Endothelial cell (in vitro differentiated cells): ENCODE data around the gene TMEM39A. TPM values are rescaled to one million over a fixed set of nuclear protein-coding genes. Genes with fewer than 3 reads are reported as not detected.

ENCODE experiments used
- DNase-seq: peaks from one replicate; pipeline ENCODE4 v3.0.0; 2021; ENCODE audit warnings: low spot score
- H3K27ac Mint-ChIP-seq: one replicate; pipeline ENCODE4 v1.8.0; 2021; ENCODE audit warnings: mixed read lengths, inconsistent platforms; ENCODE audit not compliant: unreplicated experiment
- H3K27me3 Mint-ChIP-seq: one replicate; pipeline ENCODE4 v1.8.0; 2021; ENCODE audit warnings: mild to moderate bottlenecking, moderate library complexity, mixed read lengths, inconsistent platforms; ENCODE audit not compliant: unreplicated experiment
- H3K36me3 Mint-ChIP-seq: one replicate; pipeline ENCODE4 v1.8.0; 2021; ENCODE audit warnings: mild to moderate bottlenecking, low read depth, mixed read lengths, inconsistent platforms; ENCODE audit not compliant: unreplicated experiment
- H3K4me1 Mint-ChIP-seq: one replicate; pipeline ENCODE4 v1.8.0; 2021; ENCODE audit warnings: mild to moderate bottlenecking, mixed read lengths, inconsistent platforms; ENCODE audit not compliant: unreplicated experiment
- H3K4me3 Mint-ChIP-seq: one replicate; pipeline ENCODE4 v1.8.0; 2021; ENCODE audit warnings: mild to moderate bottlenecking, mixed read lengths, inconsistent platforms; ENCODE audit not compliant: unreplicated experiment
- H3K9me3 Mint-ChIP-seq: one replicate; pipeline ENCODE4 v1.8.0; 2021; ENCODE audit warnings: mixed read lengths, inconsistent platforms; ENCODE audit not compliant: unreplicated experiment
- total RNA-seq: library from RNA; stranded (reverse); fragmentation: NEBNext Ultra II Directional; extraction: Animal tissue kit (Norgen Biotek cat#: 25700); gene quantifications from one replicate; pipeline ENCODE4 v1.2.1, GENCODE V29; 2021; ENCODE audit not compliant: unreplicated experiment
- TF ChIP-seq, protein P1 (sequence below): fragments of 200-600 bp; sonication (generic); IDR thresholded peaks from one replicate; pipeline ENCODE4 v1.5.0; 2021; ENCODE audit warnings: antibody characterized with exemption; ENCODE audit not compliant: unreplicated experiment

TMEM39A gene
- total RNA-seq, 1 donor from 2014 or later = 30.5 TPM

DNA sequence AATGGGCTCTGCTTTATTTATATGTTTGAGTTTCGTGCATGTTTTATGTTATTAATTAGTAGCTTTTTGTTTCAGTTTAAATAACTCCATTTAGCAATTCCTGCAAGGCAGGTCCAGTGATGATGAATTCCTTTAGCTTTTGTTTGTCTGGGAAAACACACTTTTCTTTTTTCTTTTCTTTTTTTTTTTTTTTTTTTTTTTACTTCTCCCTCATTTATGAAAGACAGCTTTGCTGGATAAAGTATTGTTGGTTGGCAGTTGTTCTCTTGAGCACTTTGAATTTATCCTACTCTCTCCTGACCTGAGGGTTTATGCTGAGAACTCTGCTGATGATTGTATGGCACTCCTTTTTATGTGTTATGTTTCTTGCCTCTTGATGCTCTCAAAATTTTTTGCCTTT lies 35.7 kb downstream of the TMEM39A start:
- Mint-ChIP-seq H3K36me3 (peaks cover 48% of the 10 kb centered on the region), H3K27me3 (peaks cover 4% of the 10 kb centered on the region), H3K4me3 (peak overlapping the region; percentile 33), H3K27ac (no peak overlapping the region), H3K4me1 (peaks cover 31% of the 10 kb centered on the region), H3K9me3 (peaks cover 12% of the 10 kb centered on the region)
- TF ChIP-seq, protein P1, sequence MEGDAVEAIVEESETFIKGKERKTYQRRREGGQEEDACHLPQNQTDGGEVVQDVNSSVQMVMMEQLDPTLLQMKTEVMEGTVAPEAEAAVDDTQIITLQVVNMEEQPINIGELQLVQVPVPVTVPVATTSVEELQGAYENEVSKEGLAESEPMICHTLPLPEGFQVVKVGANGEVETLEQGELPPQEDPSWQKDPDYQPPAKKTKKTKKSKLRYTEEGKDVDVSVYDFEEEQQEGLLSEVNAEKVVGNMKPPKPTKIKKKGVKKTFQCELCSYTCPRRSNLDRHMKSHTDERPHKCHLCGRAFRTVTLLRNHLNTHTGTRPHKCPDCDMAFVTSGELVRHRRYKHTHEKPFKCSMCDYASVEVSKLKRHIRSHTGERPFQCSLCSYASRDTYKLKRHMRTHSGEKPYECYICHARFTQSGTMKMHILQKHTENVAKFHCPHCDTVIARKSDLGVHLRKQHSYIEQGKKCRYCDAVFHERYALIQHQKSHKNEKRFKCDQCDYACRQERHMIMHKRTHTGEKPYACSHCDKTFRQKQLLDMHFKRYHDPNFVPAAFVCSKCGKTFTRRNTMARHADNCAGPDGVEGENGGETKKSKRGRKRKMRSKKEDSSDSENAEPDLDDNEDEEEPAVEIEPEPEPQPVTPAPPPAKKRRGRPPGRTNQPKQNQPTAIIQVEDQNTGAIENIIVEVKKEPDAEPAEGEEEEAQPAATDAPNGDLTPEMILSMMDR = no peak
- DNase-seq = no peak

DNA sequence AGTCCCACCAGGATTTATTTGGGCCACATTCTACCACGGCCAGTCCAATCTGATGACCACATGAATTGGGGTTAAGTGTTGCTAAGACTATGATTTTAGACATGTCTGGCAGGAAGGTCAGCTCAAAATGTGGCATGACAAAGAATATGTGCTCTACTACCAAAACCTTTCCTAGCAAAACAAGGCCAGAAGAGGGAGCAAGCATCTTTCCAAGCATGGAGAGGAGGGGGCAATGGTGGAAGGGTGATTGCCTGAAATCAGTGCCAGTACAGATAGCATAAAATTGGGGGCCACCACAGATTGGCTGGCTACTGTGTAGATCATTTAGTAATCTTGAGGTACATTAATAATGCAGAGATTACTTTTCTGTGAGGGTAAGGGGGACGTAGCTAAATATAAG lies 43.2 kb downstream of the TMEM39A start:
- Mint-ChIP-seq H3K27ac (no peak overlapping the region), H3K4me1 (peaks cover 43% of the 10 kb centered on the region), H3K9me3 (no peaks in the 10 kb centered on the region), H3K4me3 (no peak overlapping the region), H3K27me3 (peaks cover 8% of the 10 kb centered on the region), H3K36me3 (peaks cover 18% of the 10 kb centered on the region)
- DNase-seq = peak; percentile 18
- TF ChIP-seq, protein P1 = no peak

DNA sequence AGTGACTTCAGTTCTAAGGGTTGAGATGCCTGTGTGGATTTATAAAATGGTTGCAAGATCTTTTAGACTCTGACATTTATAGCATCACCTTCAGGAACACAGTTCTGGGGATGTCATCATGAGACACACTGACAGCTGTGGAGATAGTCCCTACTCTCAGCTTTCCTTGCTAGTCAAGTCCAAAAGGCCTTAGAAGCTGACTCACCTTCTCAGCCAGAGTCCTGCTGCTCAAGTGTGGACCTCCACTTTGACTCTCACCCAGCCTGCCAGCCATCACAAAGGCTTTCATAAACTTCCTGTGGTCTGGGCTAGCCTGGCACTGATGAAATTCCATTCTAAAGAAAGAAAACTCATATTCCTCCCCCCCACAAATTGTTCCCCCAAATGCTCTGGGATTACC lies 44.8 kb downstream of the TMEM39A start:
- TF ChIP-seq, protein P1 = no peak
- H3K4me3 Mint-ChIP-seq = no peak overlapping the region
- peaks cover 37% of the 10 kb centered on the region for H3K4me1 Mint-ChIP-seq
- no peaks in the 10 kb centered on the region for H3K9me3 Mint-ChIP-seq
- no peak for DNase-seq
- H3K27me3 Mint-ChIP-seq = peaks cover 5% of the 10 kb centered on the region
- no peak overlapping the region for H3K27ac Mint-ChIP-seq
- H3K36me3 Mint-ChIP-seq = peaks cover 17% of the 10 kb centered on the region

DNA sequence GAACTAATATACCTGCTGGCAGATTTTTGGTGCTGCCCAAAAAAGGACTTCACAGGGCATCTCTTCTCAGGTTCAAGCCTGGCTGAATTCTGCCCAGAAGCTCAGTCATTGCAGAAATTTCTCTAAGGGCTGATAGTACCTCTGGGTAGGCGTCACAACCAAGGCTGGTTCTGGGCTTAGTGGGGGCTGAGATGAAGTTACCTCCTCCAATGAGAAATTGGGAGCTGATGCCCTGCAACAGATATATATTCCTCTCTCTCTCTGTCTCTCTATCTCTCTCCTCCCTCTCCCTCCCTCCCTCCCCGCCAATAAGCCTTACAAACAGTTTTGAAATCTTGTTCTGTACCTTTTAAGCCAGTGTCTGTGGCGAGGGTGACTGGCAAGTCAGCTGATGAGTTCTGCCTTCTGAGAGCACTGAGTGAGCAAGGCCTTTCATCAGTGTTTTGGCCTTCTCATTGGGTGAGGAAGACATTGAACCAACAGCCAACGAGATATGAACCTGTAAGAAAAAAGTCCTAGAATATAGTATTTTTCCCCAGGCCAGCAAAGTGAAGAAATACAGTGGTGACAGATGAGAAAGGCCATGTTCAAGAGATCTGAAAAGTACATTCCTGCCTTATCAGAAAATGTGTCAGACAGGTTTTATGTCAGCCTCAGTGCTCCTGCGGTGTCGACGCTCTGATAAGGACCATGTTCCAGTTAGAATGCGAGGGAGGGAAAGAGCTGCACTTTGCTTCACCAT lies 45.5 kb downstream of the TMEM39A start:
- peak overlapping the region; percentile 37 for H3K4me3 Mint-ChIP-seq
- peaks cover 17% of the 10 kb centered on the region for H3K36me3 Mint-ChIP-seq
- peaks cover 5% of the 10 kb centered on the region for H3K27me3 Mint-ChIP-seq
- DNase-seq = no peak
- no peaks in the 10 kb centered on the region for H3K9me3 Mint-ChIP-seq
- TF ChIP-seq, protein P1 = no peak
- H3K27ac Mint-ChIP-seq = no peak overlapping the region
- H3K4me1 Mint-ChIP-seq = peaks cover 32% of the 10 kb centered on the region

DNA sequence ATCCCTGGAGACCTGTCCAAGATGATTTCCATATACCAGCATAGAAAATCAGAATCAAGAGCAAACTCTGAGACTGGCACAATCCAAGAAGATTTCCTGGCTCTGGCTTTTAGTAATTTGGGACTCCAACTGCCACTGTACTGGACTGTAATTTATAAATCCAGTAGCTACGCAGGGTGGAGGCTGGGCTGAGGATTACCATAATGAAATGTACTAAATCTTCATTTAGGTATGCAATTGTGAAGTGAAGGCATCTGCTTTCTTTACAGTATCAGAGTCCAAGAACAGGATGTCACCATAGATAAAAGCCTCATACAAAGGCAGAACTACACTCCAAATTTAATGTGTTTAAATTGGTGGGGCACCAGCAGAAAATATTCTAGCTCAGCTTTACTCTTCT lies 46.5 kb downstream of the TMEM39A start:
- Mint-ChIP-seq H3K9me3 (no peaks in the 10 kb centered on the region), H3K27ac (no peak overlapping the region), H3K27me3 (peaks cover 5% of the 10 kb centered on the region), H3K36me3 (peaks cover 19% of the 10 kb centered on the region), H3K4me1 (peaks cover 21% of the 10 kb centered on the region), H3K4me3 (no peak overlapping the region)
- DNase-seq = no peak
- TF ChIP-seq, protein P1 = no peak
